ENCODE results near the gene LSMEM2.
"Not testable (repeated sequence)": the region's sequence is repeated elsewhere in the genome, so short reads cannot be mapped to it uniquely, and the experiment has no call there.

LSMEM2 gene

DNA sequence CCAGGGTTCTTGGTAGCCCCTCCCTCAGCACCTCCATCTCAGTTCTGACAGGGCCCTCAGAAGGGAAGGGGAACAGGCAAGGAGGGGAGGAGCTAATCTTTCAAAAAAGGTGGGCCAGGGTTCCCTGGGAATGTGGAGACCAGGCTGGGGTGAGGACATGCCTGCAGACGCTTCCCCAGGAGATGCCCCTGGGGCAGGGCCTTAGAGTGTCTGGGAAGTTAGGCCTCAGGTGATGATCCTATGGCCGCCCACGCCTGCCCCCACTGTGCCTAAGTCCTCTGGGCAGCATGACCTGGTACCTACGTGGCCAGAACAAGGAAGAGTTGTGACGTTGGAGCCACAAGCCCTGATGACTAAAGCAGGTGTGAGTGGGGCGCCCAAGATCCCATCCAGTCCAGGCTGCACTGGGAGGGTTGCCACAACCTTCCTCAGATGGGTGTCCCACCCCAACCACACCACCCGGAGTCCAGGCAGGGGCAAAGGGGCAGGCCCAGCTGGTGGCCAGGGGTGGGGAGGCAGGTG, 13.9 kb upstream of the LSMEM2 start:
- no peak for DNase-seq (ENCODE audit: low read depth)

- no peak for DNase-seq (ENCODE audit: low read depth)
Observed at GRCh38 chr3:50265571-50265970, 13.3 kb upstream of the LSMEM2 start.

- no peak for DNase-seq (ENCODE audit: low read depth)
Observed at GRCh38 chr3:50266017-50266416, 12.9 kb upstream of the LSMEM2 start.

- no peak for DNase-seq (ENCODE audit: low read depth)
Observed at GRCh38 chr3:50266836-50267235, 12.1 kb upstream of the LSMEM2 start.

- no peak for DNase-seq (ENCODE audit: low read depth)
Observed at GRCh38 chr3:50267280-50267913, 11.5 kb upstream of the LSMEM2 start.

DNA sequence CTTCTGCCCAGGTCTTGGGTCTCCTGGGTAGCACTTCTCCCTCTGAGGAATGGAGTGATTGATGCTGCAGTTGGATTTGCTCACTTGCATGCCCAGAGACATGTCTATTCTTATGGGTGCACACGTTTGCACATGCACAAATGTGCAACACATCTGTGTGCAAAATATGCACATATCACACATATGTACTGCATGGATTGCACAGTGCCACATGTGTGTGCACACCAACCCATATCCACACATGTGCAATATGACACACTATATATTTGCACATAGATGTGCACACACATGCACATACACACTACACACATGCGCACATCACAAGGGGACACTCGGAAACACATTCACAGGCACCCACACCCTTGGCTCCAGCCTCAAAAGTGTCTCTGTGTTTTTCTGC, 10.6 kb upstream of the LSMEM2 start:
- DNase-seq (ENCODE audit: low read depth), result no peak

DNA sequence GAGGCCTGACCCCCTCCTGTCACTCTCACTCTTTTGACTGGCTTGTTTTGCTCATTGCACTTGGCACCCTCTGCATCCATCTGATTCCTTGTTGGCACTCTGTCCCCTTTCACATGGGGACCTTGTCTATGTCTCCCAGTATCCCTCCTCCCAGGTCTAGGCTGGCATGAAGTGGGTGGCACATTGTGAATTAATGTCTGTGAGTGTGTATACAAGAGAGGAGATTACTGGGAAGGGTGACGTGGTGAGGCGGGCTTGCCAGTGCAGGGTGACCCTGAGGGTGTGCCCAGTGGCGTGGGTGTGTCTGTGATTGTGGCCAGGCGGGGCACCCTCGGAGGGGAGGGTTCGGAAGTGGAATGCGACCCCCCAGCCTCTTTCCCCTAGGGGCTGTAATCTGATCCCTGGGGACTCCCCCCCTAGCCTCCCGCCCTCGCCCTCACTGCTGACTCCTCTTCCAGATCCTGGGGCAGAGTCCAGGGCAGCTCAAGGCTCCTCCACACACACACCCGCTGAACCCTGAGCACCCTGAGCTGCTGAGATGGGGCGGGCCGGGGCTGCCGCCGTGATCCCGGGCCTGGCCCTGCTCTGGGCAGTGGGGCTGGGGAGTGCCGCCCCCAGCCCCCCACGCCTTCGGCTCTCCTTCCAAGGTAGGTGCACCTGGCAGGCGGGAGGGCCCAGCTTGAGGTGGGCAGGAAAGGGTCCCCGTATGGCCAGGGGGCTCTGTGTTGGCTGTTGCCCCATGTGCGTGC, 10.0 kb upstream of the LSMEM2 start, which contains the start of gene SEMA3B:
Gene SEMA3B (plus strand): TSS at position 445 of the 749 bp plus-strand sequence. CDS start 94 bp downstream, at position 539.
- no peak for DNase-seq (ENCODE audit: low read depth)

DNA sequence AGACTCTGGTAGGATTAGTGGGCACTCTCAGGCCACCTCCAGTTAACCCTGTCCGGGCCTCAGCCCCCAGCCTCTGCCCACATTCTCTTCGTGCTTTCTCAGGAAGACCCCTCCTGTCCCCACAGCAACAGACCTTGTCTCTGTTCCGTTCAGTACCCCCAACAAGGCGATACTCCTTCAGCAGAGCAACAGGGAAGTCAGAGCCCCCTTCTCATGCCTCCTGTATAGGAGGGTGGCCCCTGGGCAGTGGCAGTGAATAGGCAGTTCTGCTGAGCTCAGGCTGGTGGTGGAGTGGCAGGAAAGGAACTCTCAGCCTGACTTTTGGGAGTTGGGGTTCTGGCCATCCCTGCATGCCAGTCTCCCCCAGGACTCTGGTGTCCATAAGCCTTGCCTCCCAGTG, 9.4 kb upstream of the LSMEM2 start:
- no peak for DNase-seq (ENCODE audit: low read depth)

GRCh38 chr3:50269977-50270413, 8.9 kb upstream of the LSMEM2 start:
- DNase-seq (ENCODE audit: low read depth), result no peak

DNA sequence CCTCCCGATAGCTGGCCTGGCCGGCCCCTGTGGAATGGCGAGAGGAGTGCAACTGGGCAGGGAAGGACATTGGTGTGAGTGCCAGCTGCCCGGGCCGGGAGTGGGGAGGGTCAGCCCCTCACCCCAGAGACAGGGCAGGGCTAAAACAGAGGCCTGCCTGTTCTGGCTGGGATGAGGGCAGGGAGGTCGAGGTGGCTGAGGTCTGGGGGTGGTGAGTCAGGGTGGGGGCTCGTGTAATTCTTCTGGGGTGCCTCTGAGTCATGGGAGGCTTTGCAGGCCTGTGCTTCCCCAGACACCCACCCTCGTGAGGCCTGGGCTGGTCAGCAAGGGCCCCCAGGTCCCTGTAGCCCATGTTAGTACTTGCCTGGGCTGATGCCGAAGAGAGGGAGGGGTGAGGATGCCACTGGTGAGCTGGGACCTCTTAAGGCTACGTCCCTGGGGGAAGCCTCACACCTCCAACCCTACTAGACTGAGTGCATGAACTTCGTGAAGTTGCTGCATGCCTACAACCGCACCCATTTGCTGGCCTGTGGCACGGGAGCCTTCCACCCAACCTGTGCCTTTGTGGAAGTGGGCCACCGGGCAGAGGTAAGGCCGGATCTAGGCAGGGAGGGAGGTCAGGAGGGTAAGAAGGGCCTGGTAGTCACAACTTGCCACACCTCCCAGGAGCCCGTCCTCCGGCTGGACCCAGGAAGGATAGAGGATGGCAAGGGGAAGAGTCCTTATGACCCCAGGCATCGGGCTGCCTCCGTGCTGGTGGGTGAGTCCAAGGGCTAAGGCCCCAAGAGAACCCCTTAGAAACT, 8.3 kb upstream of the LSMEM2 start:
- DNase-seq (ENCODE audit: low read depth), result no peak

GRCh38 chr3:50271314-50271936, 7.5 kb upstream of the LSMEM2 start:
- no peak for DNase-seq (ENCODE audit: low read depth)

DNA sequence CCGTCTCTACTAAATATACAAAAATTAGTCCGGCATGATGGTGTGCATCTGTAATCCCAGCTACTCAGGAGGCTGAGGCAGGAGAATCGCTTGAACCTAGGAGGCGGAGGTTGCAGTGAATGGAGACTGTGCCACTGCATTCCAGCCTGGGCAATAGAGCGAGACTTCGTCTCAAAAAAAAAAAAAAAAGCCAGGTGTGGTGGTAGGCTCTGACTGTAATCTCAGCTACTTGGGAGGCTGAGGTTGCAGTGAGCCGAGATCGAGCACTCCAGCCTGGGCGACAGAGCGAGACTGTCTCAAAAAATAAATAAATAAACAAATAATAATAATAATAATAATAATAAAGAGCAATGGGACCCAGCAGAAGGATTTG, 6.4 kb upstream of the LSMEM2 start:
- DNase-seq (ENCODE audit: low read depth), result not testable (repeated sequence)

GRCh38 chr3:50272911-50273688, 5.8 kb upstream of the LSMEM2 start:
- no peak for DNase-seq (ENCODE audit: low read depth)

DNA sequence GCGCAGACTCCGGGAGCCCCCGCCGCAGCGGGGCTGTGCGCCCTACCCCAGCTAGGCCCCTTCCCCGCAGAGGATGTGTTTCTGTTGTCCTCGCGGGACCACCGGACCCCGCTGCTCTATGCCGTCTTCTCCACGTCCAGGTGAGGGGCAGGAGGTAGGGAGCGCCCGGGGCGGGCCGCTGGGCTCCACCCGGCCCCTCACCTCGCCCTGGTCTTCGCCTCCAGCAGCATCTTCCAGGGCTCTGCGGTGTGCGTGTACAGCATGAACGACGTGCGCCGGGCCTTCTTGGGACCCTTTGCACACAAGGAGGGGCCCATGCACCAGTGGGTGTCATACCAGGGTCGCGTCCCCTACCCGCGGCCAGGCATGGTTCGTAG, 5.2 kb upstream of the LSMEM2 start:
- DNase-seq (ENCODE audit: low read depth), result no peak

GRCh38 chr3:50274371-50275104, 4.3 kb upstream of the LSMEM2 start:
- no peak for DNase-seq (ENCODE audit: low read depth)

DNA sequence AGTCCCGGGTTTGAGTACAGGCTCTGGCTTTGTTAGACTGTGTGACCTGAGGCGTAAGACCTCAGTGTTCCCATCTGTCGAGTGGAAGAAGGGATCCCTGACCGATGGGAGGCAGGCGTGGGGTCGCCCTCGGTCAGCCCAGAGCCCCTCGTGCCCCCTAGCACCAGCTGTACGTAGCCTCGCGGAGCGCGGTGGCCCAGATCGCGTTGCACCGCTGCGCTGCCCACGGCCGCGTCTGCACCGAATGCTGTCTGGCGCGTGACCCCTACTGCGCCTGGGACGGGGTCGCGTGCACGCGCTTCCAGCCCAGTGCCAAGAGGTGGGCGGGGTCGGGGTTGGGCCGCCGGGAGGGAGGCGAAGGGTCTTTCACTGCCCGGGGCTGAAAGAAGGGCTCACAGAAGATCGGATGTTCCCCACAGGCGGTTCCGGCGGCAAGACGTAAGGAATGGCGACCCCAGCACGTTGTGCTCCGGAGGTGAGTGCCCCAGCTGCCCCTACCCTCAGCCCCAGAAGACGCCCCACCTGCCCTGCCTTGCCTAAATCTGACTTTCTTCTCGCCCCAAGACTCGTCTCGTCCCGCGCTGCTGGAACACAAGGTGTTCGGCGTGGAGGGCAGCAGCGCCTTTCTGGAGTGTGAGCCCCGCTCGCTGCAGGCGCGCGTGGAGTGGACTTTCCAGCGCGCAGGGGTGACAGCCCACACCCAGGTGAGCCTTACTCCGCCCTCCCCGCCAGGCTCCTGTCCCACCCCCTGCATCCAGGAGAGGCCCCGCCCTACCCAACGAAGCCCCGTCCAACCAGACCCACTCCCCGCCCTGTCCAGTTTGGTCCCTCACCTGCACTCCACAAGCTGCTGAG, 3.5 kb upstream of the LSMEM2 start:
- DNase-seq (ENCODE audit: low read depth), result no peak

DNA sequence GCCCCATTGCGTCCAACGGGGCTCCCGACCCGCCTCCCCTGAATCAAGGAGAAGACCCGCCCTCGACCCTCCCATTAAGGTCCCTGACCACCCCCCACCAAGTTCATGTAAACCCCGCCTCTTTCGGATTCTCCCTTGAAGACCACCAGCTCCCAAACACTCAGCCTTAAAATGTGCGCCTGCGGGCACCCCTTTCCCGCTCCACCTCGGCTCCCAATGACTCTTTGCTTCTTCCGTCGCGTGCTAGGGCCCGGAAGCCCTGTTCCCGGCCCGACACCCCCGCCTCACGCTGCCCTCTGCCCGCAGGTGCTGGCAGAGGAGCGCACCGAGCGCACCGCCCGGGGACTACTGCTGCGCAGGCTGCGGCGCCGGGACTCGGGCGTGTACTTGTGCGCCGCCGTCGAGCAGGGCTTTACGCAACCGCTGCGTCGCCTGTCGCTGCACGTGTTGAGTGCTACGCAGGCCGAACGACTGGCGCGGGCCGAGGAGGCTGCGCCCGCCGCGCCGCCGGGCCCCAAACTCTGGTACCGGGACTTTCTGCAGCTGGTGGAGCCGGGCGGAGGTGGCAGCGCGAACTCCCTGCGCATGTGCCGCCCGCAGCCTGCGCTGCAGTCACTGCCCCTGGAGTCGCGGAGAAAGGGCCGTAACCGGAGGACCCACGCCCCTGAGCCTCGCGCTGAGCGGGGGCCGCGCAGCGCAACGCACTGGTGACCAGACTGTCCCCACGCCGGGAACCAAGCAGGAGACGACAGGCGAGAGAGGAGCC, 2.7 kb upstream of the LSMEM2 start:
- DNase-seq (ENCODE audit: low read depth), result no peak

DNA sequence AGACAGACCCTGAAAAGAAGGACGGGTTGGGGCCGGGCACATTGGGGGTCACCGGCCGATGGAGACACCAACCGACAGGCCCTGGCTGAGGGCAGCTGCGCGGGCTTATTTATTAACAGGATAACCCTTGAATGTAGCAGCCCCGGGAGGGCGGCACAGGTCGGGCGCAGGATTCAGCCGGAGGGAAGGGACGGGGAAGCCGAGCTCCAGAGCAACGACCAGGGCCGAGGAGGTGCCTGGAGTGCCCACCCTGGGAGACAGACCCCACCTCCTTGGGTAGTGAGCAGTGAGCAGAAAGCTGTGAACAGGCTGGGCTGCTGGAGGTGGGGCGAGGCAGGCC, 2.2 kb upstream of the LSMEM2 start:
- DNase-seq (ENCODE audit: low read depth), result no peak

Data from GM04504 (cell line).